KMS-11 (cell line): ENCODE measurements around the gene TWIST2.

Experiments used
- H2AFZ ChIP-seq: fragments of 200-600 bp; sonication (generic); 2 replicates; pipeline ENCODE4 v1.6.1; 2016; ENCODE audit warnings: antibody characterized with exemption, mixed run types, low read depth
- H3K27ac ChIP-seq: fragments of 200-600 bp; sonication (generic); 2 replicates; pipeline ENCODE4 v1.6.1; 2016; ENCODE audit warnings: mild to moderate bottlenecking, mixed run types
- H3K27me3 ChIP-seq: fragments of 200-600 bp; sonication (generic); 2 replicates; pipeline ENCODE4 v1.6.1; 2017; ENCODE audit warnings: mild to moderate bottlenecking, low read depth, mixed run types, moderate library complexity; ENCODE audit not compliant: insufficient read depth
- H3K36me3 ChIP-seq: fragments of 200-600 bp; sonication (generic); 2 replicates; pipeline ENCODE4 v1.6.1; 2017; ENCODE audit warnings: mild to moderate bottlenecking, mixed run types; ENCODE audit not compliant: insufficient read depth
- H3K4me1 ChIP-seq: fragments of 200-600 bp; sonication (generic); 2 replicates; pipeline ENCODE4 v1.6.1; 2016; ENCODE audit warnings: mild to moderate bottlenecking, low read depth, mixed run types; ENCODE audit not compliant: poor library complexity, severe bottlenecking
- H3K4me2 ChIP-seq: fragments of 200-600 bp; sonication (generic); 2 replicates; pipeline ENCODE4 v1.7.0; 2016; ENCODE audit warnings: mild to moderate bottlenecking, mixed run types
- H3K4me3 ChIP-seq: fragments of 200-600 bp; sonication (generic); IDR thresholded peaks from 2 replicates; pipeline ENCODE4 v1.6.1; 2017; ENCODE audit warnings: low read depth, low read length, mixed read lengths; ENCODE audit not compliant: insufficient read depth
- H3K79me2 ChIP-seq: fragments of 200-600 bp; sonication (generic); 2 replicates; pipeline ENCODE4 v1.6.1; 2016; ENCODE audit warnings: low read depth, mixed run types; ENCODE audit not compliant: insufficient read depth
- H3K9ac ChIP-seq: fragments of 200-600 bp; sonication (generic); 2 replicates; pipeline ENCODE4 v1.6.1; 2016; ENCODE audit warnings: mild to moderate bottlenecking, mixed run types
- H4K20me1 ChIP-seq: fragments of 200-600 bp; sonication (generic); 2 replicates; pipeline ENCODE4 v1.6.1; 2016; ENCODE audit warnings: mild to moderate bottlenecking, mixed run types; ENCODE audit not compliant: insufficient read depth
- TF ChIP-seq, protein P1 (sequence below): fragments of 200-600 bp; sonication (generic); conservative IDR thresholded peaks from 2 replicates; pipeline ENCODE4 v1.6.1; 2017; ENCODE audit warnings: low read depth, mild to moderate bottlenecking, antibody characterized with exemption, low read length, moderate library complexity, mixed read lengths

The TWIST2 gene

DNA sequence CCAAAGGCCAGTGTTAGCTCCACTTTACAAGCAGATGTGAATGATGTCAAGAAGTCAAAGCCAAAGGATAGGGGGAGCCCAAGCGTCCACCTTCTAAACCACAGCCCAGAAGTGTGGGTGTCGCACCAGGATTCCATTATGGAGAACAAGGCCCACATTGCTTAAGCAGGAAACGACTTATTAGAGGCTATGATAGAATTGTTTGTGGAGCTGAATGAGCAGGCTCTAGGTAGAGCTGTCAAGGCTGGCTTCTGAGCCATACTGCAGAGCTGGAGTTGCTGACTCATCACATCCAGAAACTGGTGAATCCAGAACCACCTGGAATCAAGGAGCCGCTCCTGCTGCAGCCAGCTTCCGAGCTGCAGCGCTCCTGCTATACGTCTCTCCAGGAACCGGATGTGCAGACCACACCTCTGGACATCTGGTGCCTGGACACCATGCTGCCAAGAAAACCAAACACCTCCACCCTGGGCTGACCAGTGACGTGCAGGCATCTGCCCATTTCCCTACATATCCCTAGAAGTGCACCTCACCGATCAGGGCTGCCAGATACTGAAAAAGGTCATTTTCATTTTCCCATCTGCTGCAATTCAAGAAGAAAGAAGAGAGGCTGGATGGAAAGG is 6.2 kb upstream of the TWIST2 start:
- TF ChIP-seq, protein P1, sequence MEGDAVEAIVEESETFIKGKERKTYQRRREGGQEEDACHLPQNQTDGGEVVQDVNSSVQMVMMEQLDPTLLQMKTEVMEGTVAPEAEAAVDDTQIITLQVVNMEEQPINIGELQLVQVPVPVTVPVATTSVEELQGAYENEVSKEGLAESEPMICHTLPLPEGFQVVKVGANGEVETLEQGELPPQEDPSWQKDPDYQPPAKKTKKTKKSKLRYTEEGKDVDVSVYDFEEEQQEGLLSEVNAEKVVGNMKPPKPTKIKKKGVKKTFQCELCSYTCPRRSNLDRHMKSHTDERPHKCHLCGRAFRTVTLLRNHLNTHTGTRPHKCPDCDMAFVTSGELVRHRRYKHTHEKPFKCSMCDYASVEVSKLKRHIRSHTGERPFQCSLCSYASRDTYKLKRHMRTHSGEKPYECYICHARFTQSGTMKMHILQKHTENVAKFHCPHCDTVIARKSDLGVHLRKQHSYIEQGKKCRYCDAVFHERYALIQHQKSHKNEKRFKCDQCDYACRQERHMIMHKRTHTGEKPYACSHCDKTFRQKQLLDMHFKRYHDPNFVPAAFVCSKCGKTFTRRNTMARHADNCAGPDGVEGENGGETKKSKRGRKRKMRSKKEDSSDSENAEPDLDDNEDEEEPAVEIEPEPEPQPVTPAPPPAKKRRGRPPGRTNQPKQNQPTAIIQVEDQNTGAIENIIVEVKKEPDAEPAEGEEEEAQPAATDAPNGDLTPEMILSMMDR = no peak
- H3K27ac ChIP-seq = no peak overlapping the region
- H2AFZ ChIP-seq = no peak overlapping the region
- no peak overlapping the region for H3K9ac ChIP-seq
- H3K36me3 ChIP-seq = no peaks in the 10 kb centered on the region
- H3K4me2 ChIP-seq = no peak overlapping the region
- H4K20me1 ChIP-seq = no peaks in the 10 kb centered on the region
- no peaks in the 10 kb centered on the region for H3K79me2 ChIP-seq
- H3K4me1 ChIP-seq = no peaks in the 10 kb centered on the region
- 0 out of 2 replicates have a peak, but pooled peaks cover 3% of the 10 kb centered on the region for H3K27me3 ChIP-seq
- no peak overlapping the region for H3K4me3 ChIP-seq

- no peak overlapping the region for H3K27ac ChIP-seq
- H3K27me3 ChIP-seq = 0 out of 2 replicates have a peak, but pooled peaks cover 3% of the 10 kb centered on the region
- H3K4me2 ChIP-seq = no peak overlapping the region
- no peak overlapping the region for H2AFZ ChIP-seq
- no peaks in the 10 kb centered on the region for H3K36me3 ChIP-seq
- no peaks in the 10 kb centered on the region for H3K79me2 ChIP-seq
- no peaks in the 10 kb centered on the region for H4K20me1 ChIP-seq
- H3K4me1 ChIP-seq = no peaks in the 10 kb centered on the region
- H3K9ac ChIP-seq = no peak overlapping the region
- H3K4me3 ChIP-seq = no peak overlapping the region
- TF ChIP-seq, protein P1 = no peak
These were observed 4.4 kb upstream of the TWIST2 start for GRCh38 chr2:238843476-238843875.

DNA sequence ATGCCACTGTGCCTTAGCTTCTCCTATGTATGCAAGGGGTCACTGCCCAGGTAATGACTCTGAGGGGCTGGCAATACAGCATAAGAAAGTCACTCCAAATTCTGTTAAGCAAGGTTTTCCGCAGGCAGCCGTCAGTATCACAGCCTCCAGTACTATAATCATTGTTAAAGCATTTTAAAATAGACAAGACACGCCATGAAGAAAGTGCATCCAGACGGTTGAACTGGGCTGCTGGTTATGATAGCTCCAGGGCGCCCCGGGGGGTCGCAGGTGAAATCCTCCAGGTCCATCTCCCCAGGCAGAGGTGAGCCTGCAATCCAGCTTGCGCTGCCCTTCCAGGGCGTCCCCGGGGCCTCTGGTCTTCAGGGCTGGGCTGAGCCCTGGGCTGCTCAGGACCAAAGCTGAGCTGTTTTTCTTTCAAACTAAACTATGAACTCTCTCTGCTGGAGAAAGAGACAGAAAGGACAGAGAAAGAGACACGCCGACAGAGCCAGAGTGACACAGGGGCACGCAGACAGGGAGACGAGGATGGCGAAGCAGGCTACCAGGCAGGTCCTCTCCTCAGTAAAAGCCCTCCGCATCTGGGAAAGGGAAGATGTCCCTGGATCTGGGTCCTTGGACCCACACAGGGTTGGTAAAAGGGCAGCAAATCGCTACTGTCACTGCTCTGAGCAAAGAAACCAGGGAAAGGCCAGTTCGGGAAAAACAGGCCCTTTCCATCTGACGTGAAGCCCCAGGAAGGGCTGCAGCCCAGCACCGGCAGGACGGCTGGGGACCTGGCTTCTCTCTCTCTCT is 2.1 kb upstream of the TWIST2 start:
- H3K4me1 ChIP-seq = no peaks in the 10 kb centered on the region
- no peak overlapping the region for H3K4me3 ChIP-seq
- H3K27me3 ChIP-seq = 0 out of 2 replicates have a peak, but pooled peaks cover 3% of the 10 kb centered on the region
- no peak overlapping the region for H2AFZ ChIP-seq
- H3K79me2 ChIP-seq = no peaks in the 10 kb centered on the region
- no peak overlapping the region for H3K27ac ChIP-seq
- H4K20me1 ChIP-seq = no peaks in the 10 kb centered on the region
- no peak overlapping the region for H3K9ac ChIP-seq
- H3K4me2 ChIP-seq = no peak overlapping the region
- no peaks in the 10 kb centered on the region for H3K36me3 ChIP-seq
- TF ChIP-seq, protein P1 = no peak

GRCh38 chr2:238846378-238846627 is 1.6 kb upstream of the TWIST2 start:
- Histone ChIP-seq H4K20me1 (no peaks in the 10 kb centered on the region), H3K9ac (no peak overlapping the region), H3K4me3 (no peak overlapping the region), H3K79me2 (no peaks in the 10 kb centered on the region), H3K4me1 (no peaks in the 10 kb centered on the region), H2AFZ (no peak overlapping the region), H3K4me2 (no peak overlapping the region), H3K27me3 (0 out of 2 replicates have a peak, but pooled peaks cover 3% of the 10 kb centered on the region), H3K27ac (no peak overlapping the region), H3K36me3 (no peaks in the 10 kb centered on the region)
- TF ChIP-seq, protein P1 = no peak
